Bone marrow (tissue), 2 donors: Measurements from ENCODE around the gene AKAP13.

Experiments
- DNase-seq, 2 donors: peaks; one replicate each; lab custom pipeline; 2025; lab: John Stamatoyannopoulos, UW

Gene AKAP13

GRCh38 chr15:85386261-85386660 is 5.9 kb downstream of the AKAP13 start:
- no peak for DNase-seq

- DNase-seq = no peak
Observed at GRCh38 chr15:85388566-85389305, 8.3 kb downstream of the AKAP13 start.

GRCh38 chr15:85389306-85389650 is 8.9 kb downstream of the AKAP13 start:
- no peak for DNase-seq

- no peak for DNase-seq
Observed at GRCh38 chr15:85389772-85390171, 9.4 kb downstream of the AKAP13 start.

GRCh38 chr15:85393210-85393609 is 12.8 kb downstream of the AKAP13 start:
- no peak for DNase-seq

- no peak for DNase-seq
Observed at GRCh38 chr15:85394554-85395333, 14.3 kb downstream of the AKAP13 start.

- no peak for DNase-seq
Observed at GRCh38 chr15:85396554-85396953, 16.2 kb downstream of the AKAP13 start.

GRCh38 chr15:85397151-85397550 is 16.7 kb downstream of the AKAP13 start:
- no peak for DNase-seq

GRCh38 chr15:85397926-85398325 is 17.5 kb downstream of the AKAP13 start:
- DNase-seq = no peak

- DNase-seq = no peak
Observed at GRCh38 chr15:85398822-85399221, 18.4 kb downstream of the AKAP13 start.

GRCh38 chr15:85399627-85400026 is 19.2 kb downstream of the AKAP13 start:
- DNase-seq = no peak

GRCh38 chr15:85400606-85401005 is 20.2 kb downstream of the AKAP13 start:
- DNase-seq = no peak

GRCh38 chr15:85401108-85401774 is 20.8 kb downstream of the AKAP13 start:
- no peak for DNase-seq

GRCh38 chr15:85402195-85402881 is 21.9 kb downstream of the AKAP13 start:
- DNase-seq = no peak

GRCh38 chr15:85403745-85404144 is 23.3 kb downstream of the AKAP13 start:
- no peak for DNase-seq

GRCh38 chr15:85404176-85404917 is 23.9 kb downstream of the AKAP13 start:
- DNase-seq = peak in 1 of 2 donors; percentile 25

GRCh38 chr15:85404918-85405866 is 24.8 kb downstream of the AKAP13 start:
- no peak for DNase-seq

GRCh38 chr15:85406916-85407315 is 26.5 kb downstream of the AKAP13 start:
- no peak for DNase-seq

- no peak for DNase-seq
Observed at GRCh38 chr15:85407421-85408269, 27.2 kb downstream of the AKAP13 start.
